ENCODE results near the gene NCKAP1. TPM values are rescaled to one million over a fixed set of nuclear protein-coding genes. Genes with fewer than 3 reads are reported as not detected.

NCKAP1 gene
- total RNA-seq, 1 experiment from 2014 or later = 112 TPM

- Histone ChIP-seq H2BK15ac (ENCODE audit: low read depth, low read length) (no peak overlapping the region), H2BK5ac (ENCODE audit: insufficient read length, low read length) (no peak overlapping the region), H2AK5ac (ENCODE audit: insufficient read length, low read length) (no peak overlapping the region), H3K27me3 (ENCODE audit: insufficient read depth, low read length) (no peaks in the 10 kb centered on the region), H3K14ac (ENCODE audit: insufficient read depth, low read length) (no peak overlapping the region), H3T11ph (ENCODE audit: low read length) (no peak overlapping the region), H3K79me2 (ENCODE audit: insufficient read depth, low read length) (no peaks in the 10 kb centered on the region), H3K4me2 (ENCODE audit: insufficient read depth, insufficient read length, low read length) (no peak overlapping the region), H2BK20ac (ENCODE audit: low read depth, low read length, poor library complexity, severe bottlenecking) (no peak overlapping the region), H4K20me1 (ENCODE audit: control insufficient read depth, insufficient read depth, insufficient read length) (no peaks in the 10 kb centered on the region), H3K4ac (ENCODE audit: low read depth, low read length) (no peak overlapping the region), H3K4me1 (ENCODE audit: insufficient read depth, low read length) (no peaks in the 10 kb centered on the region), H2BK12ac (ENCODE audit: insufficient read length, low read depth, low read length) (no peak overlapping the region), H3K9me3 (ENCODE audit: control insufficient read depth, low read depth, low read length) (no peaks in the 10 kb centered on the region), H4K5ac (ENCODE audit: insufficient read length, low read depth, low read length) (no peak overlapping the region), H4K91ac (ENCODE audit: insufficient read length, low read depth, low read length) (no peak overlapping the region), H3K9ac (ENCODE audit: extremely low read depth, insufficient read length, low read length) (no peak overlapping the region), H4K8ac (replicated peaks; ENCODE audit: insufficient read length, low read depth, low read length) (no peak overlapping the region), H2BK120ac (ENCODE audit: low read depth, low read length, poor library complexity, severe bottlenecking) (no peak overlapping the region), H3K56ac (ENCODE audit: insufficient read length, low read depth, low read length) (no peak overlapping the region), H2AFZ (ENCODE audit: low read length) (no peak overlapping the region), H3K23ac (ENCODE audit: insufficient read length, low read depth, low read length) (no peak overlapping the region), H3K18ac (ENCODE audit: insufficient read length, low read depth, low read length) (no peak overlapping the region), H3K23me2 (ENCODE audit: insufficient read length, low read depth, low read length, poor library complexity, severe bottlenecking) (no peaks in the 10 kb centered on the region), H3K27ac (ENCODE audit: insufficient read length, low read depth, low read length) (no peak overlapping the region), H3K79me1 (ENCODE audit: insufficient read depth, low read depth, low read length, poor library complexity, severe bottlenecking) (no peaks in the 10 kb centered on the region)
- H3K27me3 Mint-ChIP-seq (ENCODE audit: low read depth) = no peaks in the 10 kb centered on the region
- TF ChIP-seq CTCF (conservative IDR thresholded peaks at IDR 0.05) = no peak
- no CpG with 5 or more reads among the region's 2 CpGs for WGBS (ENCODE audit: extremely low coverage, insufficient read length, low lambda C conversion rate)
- no peak overlapping the region for H3K4me3 Mint-ChIP-seq
- no peaks in the 10 kb centered on the region for H3K4me1 Mint-ChIP-seq
- peaks cover 9 to 55% (median 46%) of the 10 kb centered on the region in 3 experiments; a peak in 6 of 7 replicates for H3K36me3 Mint-ChIP-seq (ENCODE audit: insufficient read depth in 1 of 3, low read depth in 3 of 3)
- no peak for DNase-seq
- no peaks in the 10 kb centered on the region for H3K9me3 Mint-ChIP-seq
- no peak overlapping the region for H3K27ac Mint-ChIP-seq
Observed at GRCh38 chr2:182941121-182941722, 97.0 kb downstream of the NCKAP1 start.

Measured in H9 (cell line).